OCI-LY1 (cell line): ENCODE data around the gene CCDC51.

Source experiments
- CTCF ChIP-seq: fragments of 200-600 bp; sonication (generic), shearing (Covaris generic); IDR thresholded peaks from 2 replicates; pipeline ENCODE4 v1.5.1; 2017; ENCODE audit warnings: mild to moderate bottlenecking, antibody characterized with exemption, low read length, moderate library complexity, mixed read lengths
- EZH2 ChIP-seq: fragments of 200-600 bp; sonication (generic), shearing (Covaris generic); IDR thresholded peaks from 2 replicates; pipeline ENCODE4 v1.8.0; 2017; ENCODE audit warnings: borderline replicate concordance, mixed run types, mild to moderate bottlenecking, antibody characterized with exemption, low read length, moderate library complexity, mixed read lengths

- TF ChIP-seq CTCF: peak; percentile 35; the same call in 1 of the 2 replicates
- TF ChIP-seq EZH2: no peak
Observed at GRCh38 chr3:48408823-48409281, 31.1 kb downstream of the CCDC51 start.
